Osteocyte (in vitro differentiated cells): ENCODE results near the gene PNLIPRP2. TPM values are rescaled to one million over a fixed set of nuclear protein-coding genes. Genes with fewer than 3 reads are reported as not detected.

Source experiments
- DNase-seq: peaks from one replicate; pipeline ENCODE4 v3.0.0; 2021; ENCODE audit warnings: mixed read lengths; ENCODE audit not compliant: unreplicated experiment; ENCODE audit errors: extremely low spot score
- H3K27ac Mint-ChIP-seq: one replicate; pipeline ENCODE4 v1.8.0; 2021; ENCODE audit warnings: mild to moderate bottlenecking, mixed read lengths; ENCODE audit not compliant: unreplicated experiment
- H3K27me3 Mint-ChIP-seq: one replicate; pipeline ENCODE4 v1.8.0; 2021; ENCODE audit warnings: mixed read lengths; ENCODE audit not compliant: unreplicated experiment
- H3K36me3 Mint-ChIP-seq: one replicate; pipeline ENCODE4 v1.8.0; 2021; ENCODE audit warnings: mixed read lengths; ENCODE audit not compliant: unreplicated experiment
- H3K4me1 Mint-ChIP-seq: one replicate; pipeline ENCODE4 v1.8.0; 2021; ENCODE audit warnings: mixed read lengths; ENCODE audit not compliant: unreplicated experiment
- H3K4me3 Mint-ChIP-seq: one replicate; pipeline ENCODE4 v1.8.0; 2021; ENCODE audit warnings: mild to moderate bottlenecking, moderate library complexity, mixed read lengths; ENCODE audit not compliant: unreplicated experiment
- H3K9me3 Mint-ChIP-seq: one replicate; pipeline ENCODE4 v1.8.0; 2021; ENCODE audit warnings: mixed read lengths; ENCODE audit not compliant: unreplicated experiment
- total RNA-seq: library from RNA; stranded (reverse); gene quantifications from 2 replicates; pipeline ENCODE4 v1.2.1, GENCODE V29; 2021
- TF ChIP-seq, protein P1 (sequence below): fragments of 200-600 bp; sonication (generic); IDR thresholded peaks from 2 replicates; pipeline ENCODE4 v1.5.0; 2021; ENCODE audit warnings: antibody characterized with exemption, mild to moderate bottlenecking, moderate library complexity

PNLIPRP2 gene
- total RNA-seq, 1 donor from 2014 or later: not detected

DNA sequence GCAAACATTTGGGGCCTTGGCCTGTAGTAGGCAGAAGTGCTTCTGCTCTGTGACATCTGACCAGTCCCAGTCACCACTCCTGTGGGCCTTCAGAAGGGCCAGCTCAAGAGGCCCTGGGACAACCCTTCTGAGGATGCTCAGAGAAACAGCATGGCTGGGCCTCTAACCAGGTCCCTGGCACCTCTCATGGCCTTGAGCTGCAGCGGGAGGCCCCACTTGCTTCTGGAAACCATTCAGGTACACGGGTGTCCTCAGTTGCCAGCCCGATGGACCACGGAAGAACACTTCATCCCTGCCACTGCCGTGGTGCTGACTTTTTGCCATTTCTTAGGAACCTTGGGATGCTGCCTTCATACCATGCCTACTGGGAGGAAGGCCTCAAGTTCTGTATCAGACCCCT lies 64.0 kb downstream of the PNLIPRP2 start:
- Mint-ChIP-seq H3K4me1 (peaks cover 1% of the 10 kb centered on the region), H3K4me3 (no peak overlapping the region), H3K9me3 (no peaks in the 10 kb centered on the region), H3K27ac (no peak overlapping the region), H3K27me3 (no peaks in the 10 kb centered on the region), H3K36me3 (no peaks in the 10 kb centered on the region)
- TF ChIP-seq, protein P1, sequence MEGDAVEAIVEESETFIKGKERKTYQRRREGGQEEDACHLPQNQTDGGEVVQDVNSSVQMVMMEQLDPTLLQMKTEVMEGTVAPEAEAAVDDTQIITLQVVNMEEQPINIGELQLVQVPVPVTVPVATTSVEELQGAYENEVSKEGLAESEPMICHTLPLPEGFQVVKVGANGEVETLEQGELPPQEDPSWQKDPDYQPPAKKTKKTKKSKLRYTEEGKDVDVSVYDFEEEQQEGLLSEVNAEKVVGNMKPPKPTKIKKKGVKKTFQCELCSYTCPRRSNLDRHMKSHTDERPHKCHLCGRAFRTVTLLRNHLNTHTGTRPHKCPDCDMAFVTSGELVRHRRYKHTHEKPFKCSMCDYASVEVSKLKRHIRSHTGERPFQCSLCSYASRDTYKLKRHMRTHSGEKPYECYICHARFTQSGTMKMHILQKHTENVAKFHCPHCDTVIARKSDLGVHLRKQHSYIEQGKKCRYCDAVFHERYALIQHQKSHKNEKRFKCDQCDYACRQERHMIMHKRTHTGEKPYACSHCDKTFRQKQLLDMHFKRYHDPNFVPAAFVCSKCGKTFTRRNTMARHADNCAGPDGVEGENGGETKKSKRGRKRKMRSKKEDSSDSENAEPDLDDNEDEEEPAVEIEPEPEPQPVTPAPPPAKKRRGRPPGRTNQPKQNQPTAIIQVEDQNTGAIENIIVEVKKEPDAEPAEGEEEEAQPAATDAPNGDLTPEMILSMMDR: no peak
- no peak for DNase-seq

- no peak for DNase-seq
- Mint-ChIP-seq H3K4me1 (peaks cover 5% of the 10 kb centered on the region), H3K9me3 (no peaks in the 10 kb centered on the region), H3K27me3 (no peaks in the 10 kb centered on the region), H3K4me3 (no peak overlapping the region), H3K36me3 (no peaks in the 10 kb centered on the region), H3K27ac (no peak overlapping the region)
- TF ChIP-seq, protein P1: no peak
Measured at GRCh38 chr10:116685807-116686206, 65.1 kb downstream of the PNLIPRP2 start.

DNA sequence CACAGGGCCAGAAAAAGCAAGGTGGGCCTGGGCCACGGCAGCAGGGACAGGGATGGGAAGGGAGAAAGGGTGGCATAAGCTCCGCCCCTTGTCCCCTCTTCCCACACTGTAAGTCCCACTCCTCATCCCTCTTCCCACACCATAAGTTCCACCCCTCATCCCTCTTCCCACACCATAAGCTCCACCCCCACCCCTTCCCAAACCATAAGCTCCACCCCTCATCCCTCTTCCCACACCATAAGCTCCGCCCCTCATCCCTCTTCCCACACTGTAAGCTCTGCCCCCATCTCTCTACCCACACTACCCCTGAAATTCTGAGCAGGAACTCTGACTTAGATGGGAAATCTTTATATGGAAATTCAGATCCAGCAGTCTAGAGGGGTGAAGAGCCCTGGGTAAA lies 65.9 kb downstream of the PNLIPRP2 start:
- H3K27me3 Mint-ChIP-seq: no peaks in the 10 kb centered on the region
- TF ChIP-seq, protein P1: no peak
- no peak for DNase-seq
- H3K4me3 Mint-ChIP-seq: no peak overlapping the region
- H3K9me3 Mint-ChIP-seq: no peaks in the 10 kb centered on the region
- H3K36me3 Mint-ChIP-seq: no peaks in the 10 kb centered on the region
- H3K27ac Mint-ChIP-seq: no peak overlapping the region
- peaks cover 8% of the 10 kb centered on the region for H3K4me1 Mint-ChIP-seq

GRCh38 chr10:116687633-116688032 lies 66.9 kb downstream of the PNLIPRP2 start:
- Mint-ChIP-seq H3K4me1 (peaks cover 7% of the 10 kb centered on the region), H3K27ac (no peak overlapping the region), H3K27me3 (no peaks in the 10 kb centered on the region), H3K9me3 (no peaks in the 10 kb centered on the region), H3K4me3 (no peak overlapping the region), H3K36me3 (no peaks in the 10 kb centered on the region)
- TF ChIP-seq, protein P1: no peak
- no peak for DNase-seq

DNA sequence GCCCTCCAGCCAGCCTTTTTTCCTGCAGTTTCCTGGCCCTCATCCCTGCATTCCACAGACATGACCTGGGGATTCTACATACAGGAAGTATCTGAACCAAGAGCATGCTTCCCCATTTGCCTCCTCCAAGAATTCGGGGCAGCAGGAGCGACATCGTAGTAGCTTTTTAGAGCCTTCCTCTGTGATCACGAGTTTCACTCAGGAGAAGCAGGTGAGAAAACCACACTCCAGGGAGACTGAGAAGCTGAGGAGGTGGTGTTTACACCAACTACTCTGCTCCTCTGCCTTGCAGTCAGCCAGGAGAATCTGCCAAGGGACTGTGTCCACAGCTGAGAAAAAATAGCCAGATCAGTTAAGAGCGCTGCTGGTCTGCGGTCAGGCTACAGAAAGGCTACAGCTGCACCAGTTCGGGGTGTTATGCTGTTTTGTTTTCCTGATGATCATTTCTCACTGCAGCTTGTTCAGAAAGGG lies 67.5 kb downstream of the PNLIPRP2 start:
- no peak for DNase-seq
- Mint-ChIP-seq H3K4me3 (no peak overlapping the region), H3K27ac (no peak overlapping the region), H3K27me3 (no peaks in the 10 kb centered on the region), H3K9me3 (no peaks in the 10 kb centered on the region), H3K4me1 (peaks cover 7% of the 10 kb centered on the region), H3K36me3 (no peaks in the 10 kb centered on the region)
- TF ChIP-seq, protein P1: no peak
